Measurements from ENCODE around the gene VWA3A. TPM values are rescaled to one million over a fixed set of nuclear protein-coding genes. Genes with fewer than 3 reads are reported as not detected.

Gene VWA3A
- total and polyA plus RNA-seq, 2 of the 8 experiments (the other 6 are each of a cell fraction or from before 2014, with no cell fraction given) = 0.05 TPM; not detected in 1

DNA sequence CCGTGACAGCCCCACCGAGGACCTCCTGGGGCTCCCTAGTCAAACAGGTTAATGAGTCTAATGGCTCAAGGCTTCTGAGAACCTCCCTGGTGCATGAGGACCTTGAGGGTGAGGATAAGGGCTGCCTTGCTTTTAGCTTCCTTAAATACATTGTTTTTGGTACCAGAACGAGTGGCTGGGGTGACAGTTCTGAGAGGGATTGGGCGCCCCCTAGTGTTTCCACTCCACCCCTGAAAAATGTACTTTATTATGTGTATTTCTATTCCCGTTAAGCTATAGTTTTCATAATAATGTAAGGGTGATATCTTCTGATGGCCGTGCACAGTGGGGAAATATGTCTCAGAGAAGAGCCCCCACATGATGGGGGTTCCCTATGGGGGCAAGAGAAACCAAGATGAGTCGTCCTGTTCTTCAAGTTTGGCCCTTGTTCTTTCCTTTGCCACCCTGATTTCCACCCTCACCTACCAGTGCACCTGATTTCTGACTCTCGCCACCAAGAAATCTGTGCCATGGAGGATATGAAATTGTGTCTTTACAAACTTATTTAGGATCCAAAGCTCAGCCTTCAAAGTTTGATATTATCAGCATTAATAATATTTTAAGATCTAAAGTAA, 14.5 kb upstream of the VWA3A start:
- Histone ChIP-seq H4K20me1 (replicated peaks in 1 of 2; ENCODE audit: control insufficient read depth in 1 of 2, insufficient read depth in 2 of 2, low read length in 2 of 2) (peaks cover 0 to 2% of the 10 kb centered on the region in 2 experiments), H3K79me2 (ENCODE audit: control insufficient read depth in 1 of 2, insufficient read depth in 2 of 2, low read length in 2 of 2) (no peaks in the 10 kb centered on the region), H2BK5ac (ENCODE audit: low read depth, low read length) (no peak overlapping the region), H3K9ac (replicated peaks in 1 of 4; ENCODE audit: extremely low read depth in 1 of 4, low read depth in 3 of 4, low read length in 3 of 4) (no peak overlapping the region), H3K56ac (replicated peaks; ENCODE audit: insufficient read length, low read depth, low read length) (no peak overlapping the region), H4K91ac (replicated peaks; ENCODE audit: insufficient read length, low read length) (no peak overlapping the region), H3K4me2 (ENCODE audit: insufficient read depth in 1 of 2, low read depth in 2 of 2, low read length in 2 of 2) (no peak overlapping the region), H3K23me2 (ENCODE audit: low read depth, low read length) (no peaks in the 10 kb centered on the region), H3K4me1 (replicated peaks in 1 of 4; ENCODE audit: control insufficient read depth in 3 of 4, insufficient read depth in 4 of 4, low read length in 3 of 4) (no peaks in the 10 kb centered on the region), H3K9me3 (ENCODE audit: insufficient read depth in 2 of 2, low read depth in 1 of 2, low read length in 1 of 2) (no peaks in the 10 kb centered on the region), H3K27ac (ENCODE audit: low read depth, low read length) (no peak overlapping the region), H3K4ac (replicated peaks; ENCODE audit: insufficient read length, low read depth, low read length) (no peak overlapping the region), H2AK5ac (ENCODE audit: low read depth, low read length) (no peak overlapping the region), H2BK12ac (ENCODE audit: low read depth, low read length) (no peak overlapping the region), H2BK20ac (ENCODE audit: low read length) (no peak overlapping the region), H3K27me3 (replicated peaks in 1 of 4; ENCODE audit: control insufficient read depth in 3 of 4, extremely low read depth in 1 of 4, insufficient read depth in 3 of 4, low read length in 3 of 4) (peaks cover 0 to 1% (median 0%) of the 10 kb centered on the region in 4 experiments; a peak in 1 of 7 replicates), H2AFZ (ENCODE audit: low read length) (no peak overlapping the region), H3K18ac (ENCODE audit: extremely low read depth, low read length) (no peak overlapping the region), H3K4me3 (ENCODE audit: extremely low read depth in 1 of 4, insufficient read depth in 2 of 4, low read depth in 3 of 4, low read length in 4 of 4) (no peak overlapping the region), H2BK15ac (ENCODE audit: low read length) (no peak overlapping the region), H3K14ac (ENCODE audit: insufficient read length) (no peak overlapping the region), H4K5ac (ENCODE audit: insufficient read length, low read depth, low read length) (no peak overlapping the region), H2BK120ac (replicated peaks; ENCODE audit: low read depth, low read length) (no peak overlapping the region), H3K23ac (ENCODE audit: insufficient read length) (no peak overlapping the region), H3K36me3 (ENCODE audit: control insufficient read depth in 2 of 4, insufficient read depth in 4 of 4, low read length in 3 of 4) (no peaks in the 10 kb centered on the region), H3K79me1 (ENCODE audit: low read depth, low read length) (no peaks in the 10 kb centered on the region), H4K8ac (ENCODE audit: extremely low read depth, insufficient read depth, low read length) (no peak overlapping the region)
- POLR2A ChIA-PET (ENCODE audit: partially characterized antibody) = interaction anchor here (0.6 to 1.1 kb wide), 5 partner anchors 8 to 110 kb away, joined by 3 to 8 read pairs (median 3); partner anchors contain the start of gene MOSMO
- DNase-seq (ENCODE audit: low read depth in 1 of 2, low spot score in 2 of 2) (peak in 1 of 2 experiments; percentile 84), FAIRE-seq (peak; percentile 85)
- CTCF ChIA-PET (ENCODE audit: partially characterized antibody) = interaction anchor here (0.7 to 6.0 kb wide), 50 partner anchors 9 to 205 kb away, joined by 3 to 247 read pairs (median 5); partner anchors contain the start of genes MOSMO, PDZD9 and VWA3A
- 32% methylated on average over 8 of the region's 8 CpGs; no CpG with 5 or more reads in 1 of the 2 experiments for WGBS, 2 experiments (ENCODE audit: extremely low coverage in 1 of 2, insufficient coverage in 1 of 2, insufficient read length in 1 of 2, insufficient replicate concordance in 2 of 2, low coverage in 1 of 2, low lambda C conversion rate in 2 of 2, missing lambda C conversion rate in 1 of 2)
- TF ChIP-seq PHF8 (conservative IDR thresholded peaks at IDR 0.05; ENCODE audit: low read depth, low read length) (no peak), RAD21 (IDR thresholded peaks at IDR 0.05 in 1 of 2, conservative IDR thresholded peaks at IDR 0.05 in 1 of 2; ENCODE audit: low read depth in 2 of 2, low read length in 2 of 2) (peak; percentile 81 to 82), CTBP2 (IDR thresholded peaks at IDR 0.05; ENCODE audit: borderline replicate concordance, insufficient read depth, insufficient read length, low read length) (no peak), ZNF274 (IDR thresholded peaks at IDR 0.05; ENCODE audit: borderline replicate concordance, extremely low read depth, low read length) (no peak), RNF2 (IDR thresholded peaks at IDR 0.05; ENCODE audit: borderline replicate concordance, low read depth, low read length, missing control alignments, poor library complexity, severe bottlenecking) (no peak), GTF2F1 (IDR thresholded peaks at IDR 0.05; ENCODE audit: borderline replicate concordance, low read depth, low read length) (no peak), RBBP5 (IDR thresholded peaks at IDR 0.05; ENCODE audit: borderline replicate concordance, low read depth, low read length) (no peak), SP4 (IDR thresholded peaks at IDR 0.05; ENCODE audit: low read length) (no peak), SUZ12 (IDR thresholded peaks at IDR 0.05; ENCODE audit: low read length) (no peak), SIRT6 (IDR thresholded peaks at IDR 0.05; ENCODE audit: low read length) (no peak), GABPA (IDR thresholded peaks at IDR 0.05; ENCODE audit: borderline replicate concordance, insufficient read depth, low read length) (no peak), TAF7 (optimal IDR thresholded peaks at IDR 0.05; ENCODE audit: borderline replicate concordance, low read depth, low read length) (no peak)

Measured in H1 (cell line).